Left colon (tissue), 2 donors: ENCODE data around the gene ADK. TPM values are rescaled to one million over a fixed set of nuclear protein-coding genes. Genes with fewer than 3 reads are reported as not detected.
"Not testable (repeated sequence)": the region's sequence is repeated elsewhere in the genome, so short reads cannot be mapped to it uniquely, and the experiment has no call there.

Experiments used
- ATAC-seq: fragments of 200-7000 bp; cut with Tn5 transposase; one replicate; pipeline ENCODE4 v1.9.1; 2020; ENCODE audit warnings: mild to moderate bottlenecking, moderate library complexity
- DNase-seq, 2 donors: peaks; one replicate each; pipeline ENCODE4 v3.0.0-alpha.2; 2020
- intact Hi-C, 2 donors: fragments of 100-400 bp; cut with DNase I in 1 of 2; cut with micrococcal nuclease in 1 of 2; formaldehyde crosslinking; loops; one replicate each; pipeline versions ENCODE4 v1.11.2 to v1.14.0; 2022; cut with DNase I, micrococcal nuclease
- total RNA-seq, 2 donors: library from RNA; stranded (reverse); fragmentation: NEBNext Ultra II Directional; extraction: Animal tissue kit (Norgen Biotek cat#: 25700); gene quantifications; one replicate each; pipeline ENCODE4 v1.2.1, GENCODE V29; 2021
- donor health status: DM: no; HTN: no; CAD: no.
- donor health status: DM: yes; HTN: yes; CAD: no.

The ADK gene
- total RNA-seq, 2 donors from 2014 or later: 16.2 to 16.4 TPM

- ATAC-seq: no peak
- intact Hi-C loops: no loop called here
- no peak for DNase-seq
Measured at GRCh38 chr10:74432841-74433594, 282.0 kb downstream of the ADK start.

GRCh38 chr10:74433595-74433956 lies 282.6 kb downstream of the ADK start:
- no peak for ATAC-seq
- intact Hi-C loops: no loop called here

GRCh38 chr10:74433993-74434392 lies 283.0 kb downstream of the ADK start:
- DNase-seq (no peak), ATAC-seq (no peak)
- intact Hi-C loops: no loop called here

More at GRCh38 chr10:74433595-74433956, 282.6 kb downstream of the ADK start:
- DNase-seq: no peak

DNA sequence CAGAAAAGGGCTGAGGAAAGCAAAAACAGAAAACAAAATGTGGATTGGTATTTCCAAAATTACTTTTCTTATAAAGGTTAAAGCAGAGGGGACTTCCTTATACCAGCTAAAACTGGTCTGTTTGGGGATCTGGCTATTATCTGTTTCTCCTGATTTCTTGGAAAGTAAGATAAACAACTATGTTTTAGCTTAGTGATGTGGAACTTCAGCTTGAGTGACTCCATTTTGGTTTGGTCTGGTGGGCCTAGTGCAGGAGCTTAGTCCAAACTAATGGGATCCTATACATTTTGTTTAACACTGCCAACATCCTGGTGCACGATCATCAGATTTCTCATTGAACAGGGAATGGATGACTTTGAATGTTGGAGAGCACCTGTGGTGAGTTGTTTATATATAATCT lies 283.5 kb downstream of the ADK start:
- intact Hi-C loops: no loop called here

DNA sequence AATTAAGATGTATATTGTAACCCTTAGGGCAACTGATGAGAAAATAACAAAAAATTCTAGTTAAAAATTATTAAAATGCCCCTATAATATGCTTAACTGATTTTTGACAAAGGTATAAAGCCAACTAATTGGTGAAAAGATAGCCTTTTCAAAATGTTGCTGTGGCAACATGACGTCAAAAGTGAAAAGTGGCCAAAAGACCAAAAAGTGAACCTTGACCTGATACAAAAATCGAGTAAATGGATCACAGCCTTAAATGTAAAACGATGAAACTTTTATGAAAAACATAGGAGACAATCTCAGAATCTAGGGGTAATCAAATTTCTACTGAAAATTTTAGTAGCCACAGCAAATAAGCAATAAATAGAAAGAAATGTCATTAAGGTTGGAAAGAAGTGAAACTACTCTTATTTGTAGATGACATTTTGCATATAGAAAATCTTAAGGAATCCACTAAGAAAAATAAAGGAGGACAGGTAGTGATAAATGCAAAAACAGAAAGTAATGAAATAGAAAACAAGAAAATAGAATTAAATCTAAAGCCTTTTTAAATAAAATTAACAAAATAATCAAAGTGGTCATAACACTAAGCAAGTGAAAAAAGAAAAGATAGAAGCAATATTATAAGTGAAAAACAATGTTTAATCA lies 285.6 kb downstream of the ADK start:
- ATAC-seq: no peak
- intact Hi-C loops: no loop called here
- DNase-seq: no peak

More for the DNA sequence above, 283.5 kb downstream of the ADK start:
- DNase-seq (no peak), ATAC-seq (no peak)

DNA sequence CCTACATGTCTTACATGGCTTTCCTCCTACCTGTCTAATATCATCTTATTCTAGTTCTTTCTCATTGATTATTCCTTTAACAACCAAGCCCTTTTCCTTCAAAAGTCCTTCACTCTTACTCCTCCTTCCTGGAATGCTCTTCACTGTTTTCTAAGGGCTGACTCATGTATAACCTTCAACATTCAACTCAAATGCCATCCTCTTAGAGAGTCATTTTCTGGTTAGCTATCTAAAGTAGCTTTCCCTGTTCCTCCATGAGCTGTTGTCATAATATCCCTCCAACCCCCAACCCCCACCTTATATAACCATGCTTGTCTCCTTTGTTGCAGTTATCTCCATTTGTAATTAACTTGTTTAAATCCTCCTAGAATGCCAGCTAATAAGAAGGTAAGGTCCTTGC lies 286.8 kb downstream of the ADK start:
- ATAC-seq (no peak), DNase-seq (no peak)
- intact Hi-C loops: no loop called here

GRCh38 chr10:74439213-74439612 lies 288.2 kb downstream of the ADK start:
- DNase-seq (no peak), ATAC-seq (peak; percentile 64)
- intact Hi-C loops: no loop called here

- ATAC-seq: peak; percentile 54
- no peak for DNase-seq
- intact Hi-C loops: no loop called here
Measured at GRCh38 chr10:74445493-74445892, 294.5 kb downstream of the ADK start.

- DNase-seq (no peak), ATAC-seq (no peak)
- intact Hi-C loops: no loop called here
Measured at GRCh38 chr10:74450602-74451001, 299.6 kb downstream of the ADK start.

- intact Hi-C loops: no loop called here
- no peak for ATAC-seq
- no peak for DNase-seq
Measured at GRCh38 chr10:74451127-74451829, 300.3 kb downstream of the ADK start.

DNA sequence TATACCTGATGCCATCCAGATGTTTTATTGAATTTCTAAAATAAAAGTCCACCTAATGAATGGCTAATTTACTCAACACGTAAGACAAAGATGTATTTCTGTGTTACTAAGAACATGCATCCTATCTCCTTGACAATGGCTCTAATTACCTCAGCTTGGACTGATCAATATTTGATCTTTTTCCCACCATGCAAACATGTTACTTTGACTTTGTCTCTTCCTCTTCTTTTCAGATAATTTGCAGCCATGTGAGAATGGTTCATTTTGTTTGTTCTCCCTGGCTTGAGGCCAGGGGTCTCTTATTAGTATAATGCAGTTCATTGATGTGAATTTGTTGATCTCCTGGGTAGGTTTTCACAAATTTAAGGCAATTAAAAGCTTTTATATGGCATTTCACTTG lies 302.1 kb downstream of the ADK start:
- ATAC-seq (no peak), DNase-seq (no peak)
- intact Hi-C loops: no loop called here

GRCh38 chr10:74457478-74457877 lies 306.5 kb downstream of the ADK start:
- intact Hi-C loops, DNase-seq, ATAC-seq: not testable (repeated sequence)

GRCh38 chr10:74460812-74461211 lies 309.8 kb downstream of the ADK start:
- ATAC-seq (no peak), DNase-seq (no peak)
- intact Hi-C loops: no loop called here

DNA sequence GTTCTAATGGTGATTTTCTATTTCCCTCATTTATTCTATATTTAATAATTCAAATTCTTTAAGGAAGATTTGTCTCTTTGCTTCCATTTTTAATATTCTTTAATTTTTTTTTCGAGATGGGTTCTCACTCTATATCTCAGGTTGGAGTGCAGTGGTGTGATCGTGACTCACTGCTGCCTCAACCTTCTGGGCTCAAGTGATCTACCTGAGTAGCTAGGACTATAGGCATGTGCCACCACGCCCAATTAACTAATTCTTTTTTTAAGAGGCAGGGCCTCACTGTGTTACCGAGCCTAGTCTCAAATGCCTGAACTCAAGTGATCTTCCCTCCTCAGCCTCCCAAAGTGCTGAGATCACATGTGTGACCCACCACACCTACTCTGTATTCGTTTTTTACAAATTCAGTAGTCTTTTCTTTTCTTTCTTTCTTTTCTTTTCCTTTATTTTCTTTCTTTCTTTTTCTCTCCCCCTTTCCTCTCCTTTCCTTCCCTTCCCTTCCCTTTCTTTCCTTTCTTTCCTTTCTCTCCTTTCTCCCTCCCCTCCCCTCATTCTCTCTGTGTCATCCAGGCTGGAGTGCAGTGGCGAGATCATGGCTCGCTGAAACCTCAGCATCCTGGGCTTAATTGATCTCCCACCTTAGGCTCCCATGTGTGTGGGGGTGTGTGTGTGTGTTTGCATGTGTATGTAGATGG lies 323.1 kb downstream of the ADK start:
- intact Hi-C loops: no loop called here
- DNase-seq (no peak), ATAC-seq (no peak)

DNA sequence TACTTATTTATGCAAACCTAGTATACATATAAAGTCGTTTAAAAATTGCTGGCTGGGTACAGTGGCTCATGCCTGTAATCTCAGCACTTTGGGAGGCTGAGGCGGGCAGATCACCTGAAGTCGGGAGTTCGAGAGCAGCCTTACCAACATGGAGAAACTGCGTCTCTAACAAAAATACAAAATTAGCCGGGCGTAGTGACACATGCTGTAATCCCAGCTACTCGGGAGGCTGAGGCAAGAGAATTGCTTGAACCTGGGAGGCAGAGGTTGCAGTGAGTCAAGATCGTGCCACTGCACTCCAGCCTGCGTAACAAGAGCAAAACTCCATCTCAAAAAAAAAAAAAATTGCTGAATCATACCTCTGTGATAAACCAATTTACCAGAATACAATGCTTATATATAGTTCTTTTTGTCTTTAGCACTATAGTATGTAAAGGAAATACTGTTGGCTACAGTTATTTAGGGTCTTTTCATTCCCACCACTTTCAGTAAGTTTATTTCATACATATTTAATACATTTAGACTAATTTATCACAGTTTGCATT lies 325.2 kb downstream of the ADK start:
- DNase-seq, ATAC-seq, intact Hi-C loops: not testable (repeated sequence)

DNA sequence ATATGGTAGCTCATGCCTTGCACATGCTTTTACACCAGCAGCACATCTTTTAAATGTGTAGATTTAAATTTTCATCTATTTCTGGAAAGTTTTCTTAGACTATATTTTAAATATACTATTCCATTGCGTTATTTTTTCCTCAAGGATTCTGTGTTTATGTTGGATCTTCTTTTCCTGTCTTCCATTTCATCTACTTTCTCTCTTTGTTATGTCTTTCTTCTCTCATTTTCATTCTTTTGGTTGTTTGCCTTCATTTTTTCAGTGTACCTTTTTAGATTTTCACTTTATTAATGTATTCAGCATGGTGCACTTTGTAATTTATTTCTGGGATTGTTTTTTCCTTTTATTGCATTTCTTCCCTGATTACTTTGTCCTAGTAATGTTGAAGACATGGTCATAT lies 329.8 kb downstream of the ADK start:
- intact Hi-C loops: no loop called here
- ATAC-seq (no peak), DNase-seq (no peak)

GRCh38 chr10:74483356-74483755 lies 332.3 kb downstream of the ADK start:
- no peak for DNase-seq
- no peak for ATAC-seq
- intact Hi-C loops: no loop called here

- intact Hi-C loops: no loop called here
- DNase-seq (no peak), ATAC-seq (no peak)
Measured at GRCh38 chr10:74485283-74485682, 334.3 kb downstream of the ADK start.

DNA sequence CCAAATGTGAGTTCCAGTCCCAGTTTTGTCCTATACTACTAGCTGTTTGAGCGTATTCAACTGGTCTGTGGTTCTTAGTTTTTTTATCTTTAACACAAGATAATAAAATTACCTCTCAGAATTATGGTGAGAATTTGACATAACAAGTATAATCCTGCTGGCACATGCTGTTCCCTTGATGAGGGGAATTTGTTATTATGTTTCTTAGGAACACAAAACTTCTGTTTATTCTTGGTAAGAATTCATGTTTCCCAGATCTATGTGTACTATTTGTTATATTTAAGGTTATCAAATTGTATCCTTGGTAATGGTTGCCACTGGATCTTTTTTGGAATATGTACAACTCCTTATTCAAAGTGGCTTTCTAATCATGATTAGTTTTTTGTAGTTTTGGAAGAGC lies 335.6 kb downstream of the ADK start:
- intact Hi-C loops: no loop called here
- DNase-seq (no peak), ATAC-seq (no peak)
